Stomach smooth muscle (tissue), 2 donors: ENCODE data around the gene SLFNL1.

Source experiments
- H3K27ac ChIP-seq: one replicate; pipeline ENCODE4 v1.7.0; 2013; ENCODE audit warnings: mild to moderate bottlenecking, low read length, inconsistent platforms
- H3K27me3 ChIP-seq, 2 donors: one replicate each; pipeline ENCODE4 v1.7.0; 2013; ENCODE audit warnings: low read length in 2 of 2; ENCODE audit not compliant: insufficient read depth in 2 of 2, control insufficient read depth in 1 of 2
- H3K36me3 ChIP-seq, 2 donors: one replicate each; pipeline ENCODE4 v1.7.0; 2013; ENCODE audit warnings: low read length in 2 of 2; ENCODE audit not compliant: control insufficient read depth in 2 of 2, insufficient read depth in 2 of 2
- H3K4me1 ChIP-seq: one replicate; pipeline ENCODE4 v1.7.0; 2013; ENCODE audit warnings: low read length; ENCODE audit not compliant: control insufficient read depth, insufficient read depth
- H3K4me3 ChIP-seq, 2 donors: one replicate each; pipeline ENCODE4 v1.7.0; 2013; ENCODE audit warnings: low read length in 2 of 2
- H3K9ac ChIP-seq, 2 donors: one replicate each; pipeline ENCODE4 v1.7.0; 2013; ENCODE audit warnings: low read length in 2 of 2, mild to moderate bottlenecking in 1 of 2
- H3K9me3 ChIP-seq, 2 donors: one replicate each; pipeline ENCODE4 v1.7.0; 2013; ENCODE audit warnings: low read length in 2 of 2; ENCODE audit not compliant: control insufficient read depth in 2 of 2
- donor health status: healthy.
- donor health status: Pancreatic carcinoma.

The SLFNL1 gene

GRCh38 chr1:41021526-41022308 is at the start of gene SLFNL1:
Gene SLFNL1, minus strand, starts transcription at chr1:41021725. Its CDS starts 1,065 bp downstream, at chr1:41020660.
- Histone ChIP-seq H3K4me3 (no peak within 1 kb of the TSS), H3K36me3 (peaks cover 6 to 11% of the 10 kb centered on the region in 2 donors)

GRCh38 chr1:41056907-41057306 is 35.4 kb upstream of the SLFNL1 start:
- H3K4me3 ChIP-seq, result no peak overlapping the region
- H3K9ac ChIP-seq, result no peak overlapping the region
- H3K27ac ChIP-seq, result no peak overlapping the region
- H3K36me3 ChIP-seq, result peaks cover 12 to 22% of the 10 kb centered on the region in 2 donors
- H3K9me3 ChIP-seq, result peaks cover 0 to 4% of the 10 kb centered on the region in 2 donors
- H3K27me3 ChIP-seq, result no peaks in the 10 kb centered on the region
- no peaks in the 10 kb centered on the region for H3K4me1 ChIP-seq

More at GRCh38 chr1:41021526-41022308, at the start of gene SLFNL1:
- Histone ChIP-seq H3K9me3 (no peaks in the 10 kb centered on the region), H3K27me3 (no peaks in the 10 kb centered on the region), H3K4me1 (peaks cover 4% of the 10 kb centered on the region), H3K27ac (no peak within 1 kb of the TSS), H3K9ac (no peak within 1 kb of the TSS)

- H3K9me3 ChIP-seq, result no peaks in the 10 kb centered on the region
- H3K27me3 ChIP-seq, result no peaks in the 10 kb centered on the region
- no peak overlapping the region for H3K9ac ChIP-seq
- H3K4me1 ChIP-seq, result no peaks in the 10 kb centered on the region
- peaks cover 18 to 25% of the 10 kb centered on the region in 2 donors for H3K36me3 ChIP-seq
- no peak overlapping the region for H3K27ac ChIP-seq
- H3K4me3 ChIP-seq, result no peak overlapping the region
Observed at GRCh38 chr1:41053316-41053715, 31.8 kb upstream of the SLFNL1 start.

- H3K9ac ChIP-seq, result no peak overlapping the region
- H3K4me3 ChIP-seq, result no peak overlapping the region
- H3K4me1 ChIP-seq, result peaks cover 6% of the 10 kb centered on the region
- peaks cover 27 to 31% of the 10 kb centered on the region in 2 donors for H3K36me3 ChIP-seq
- no peaks in the 10 kb centered on the region for H3K27me3 ChIP-seq
- no peaks in the 10 kb centered on the region for H3K9me3 ChIP-seq
- H3K27ac ChIP-seq, result no peak overlapping the region
Observed at GRCh38 chr1:41051022-41051421, 29.5 kb upstream of the SLFNL1 start.

GRCh38 chr1:41048540-41048939 is 27.0 kb upstream of the SLFNL1 start:
- peaks cover 15% of the 10 kb centered on the region for H3K4me1 ChIP-seq
- H3K9ac ChIP-seq, result no peak overlapping the region
- H3K27me3 ChIP-seq, result no peaks in the 10 kb centered on the region
- H3K36me3 ChIP-seq, result peaks cover 38 to 46% of the 10 kb centered on the region in 2 donors
- no peak overlapping the region for H3K4me3 ChIP-seq
- H3K27ac ChIP-seq, result no peak overlapping the region
- no peaks in the 10 kb centered on the region for H3K9me3 ChIP-seq

- H3K9ac ChIP-seq, result no peak overlapping the region
- peak overlapping the region; percentile 2 for H3K27ac ChIP-seq
- H3K36me3 ChIP-seq, result peaks cover 37 to 49% of the 10 kb centered on the region in 2 donors
Observed at GRCh38 chr1:41046347-41046775, 24.8 kb upstream of the SLFNL1 start.

GRCh38 chr1:41045740-41046139 is 24.2 kb upstream of the SLFNL1 start:
- H3K4me1 ChIP-seq, result peaks cover 15% of the 10 kb centered on the region
- H3K36me3 ChIP-seq, result peaks cover 38 to 52% of the 10 kb centered on the region in 2 donors
- H3K9me3 ChIP-seq, result no peaks in the 10 kb centered on the region
- no peaks in the 10 kb centered on the region for H3K27me3 ChIP-seq
- no peak overlapping the region for H3K4me3 ChIP-seq
- H3K9ac ChIP-seq, result no peak overlapping the region
- H3K27ac ChIP-seq, result peak overlapping the region; percentile 2

More at GRCh38 chr1:41046347-41046775, 24.8 kb upstream of the SLFNL1 start:
- no peak overlapping the region for H3K4me3 ChIP-seq
- H3K9me3 ChIP-seq, result no peaks in the 10 kb centered on the region
- H3K4me1 ChIP-seq, result peaks cover 15% of the 10 kb centered on the region
- H3K27me3 ChIP-seq, result no peaks in the 10 kb centered on the region

GRCh38 chr1:41044187-41044586 is 22.7 kb upstream of the SLFNL1 start:
- Histone ChIP-seq H3K9ac (no peak overlapping the region), H3K36me3 (peaks cover 42 to 49% of the 10 kb centered on the region in 2 donors), H3K27ac (no peak overlapping the region)

GRCh38 chr1:41041614-41042270 is 20.2 kb upstream of the SLFNL1 start:
- H3K4me3 ChIP-seq, result no peak overlapping the region
- peaks cover 38 to 42% of the 10 kb centered on the region in 2 donors for H3K36me3 ChIP-seq
- H3K4me1 ChIP-seq, result peaks cover 15% of the 10 kb centered on the region
- H3K9me3 ChIP-seq, result no peaks in the 10 kb centered on the region
- no peak overlapping the region for H3K27ac ChIP-seq
- H3K27me3 ChIP-seq, result no peaks in the 10 kb centered on the region
- no peak overlapping the region for H3K9ac ChIP-seq

More at GRCh38 chr1:41044187-41044586, 22.7 kb upstream of the SLFNL1 start:
- peaks cover 15% of the 10 kb centered on the region for H3K4me1 ChIP-seq
- no peaks in the 10 kb centered on the region for H3K27me3 ChIP-seq
- no peak overlapping the region for H3K4me3 ChIP-seq
- H3K9me3 ChIP-seq, result no peaks in the 10 kb centered on the region

- Histone ChIP-seq H3K9ac (no peak overlapping the region), H3K27ac (no peak overlapping the region), H3K9me3 (no peaks in the 10 kb centered on the region), H3K27me3 (no peaks in the 10 kb centered on the region), H3K4me3 (no peak overlapping the region), H3K36me3 (peaks cover 43% of the 10 kb centered on the region in 2 donors), H3K4me1 (no peaks in the 10 kb centered on the region)
Observed at GRCh38 chr1:41038110-41038509, 16.6 kb upstream of the SLFNL1 start.
